ENCODE data around the gene CPTP. TPM values are rescaled to one million over a fixed set of nuclear protein-coding genes. Genes with fewer than 3 reads are reported as not detected.
A peak's percentile ranks its signal among the peaks of the same experiment; 100 is the strongest.

The CPTP gene
- total and polyA plus RNA-seq, 8 donors: 10.6 to 25.2 (median 15.0) TPM

- Histone ChIP-seq H3K36me3 (peaks cover 0 to 50% of the 10 kb centered on the region in 2 donors), H3K27ac (no peak overlapping the region), H3K27me3 (no peaks in the 10 kb centered on the region), H3K9me3 (no peaks in the 10 kb centered on the region), H3K4me3 (no peak overlapping the region), H3K4me1 (peaks cover 19 to 62% of the 10 kb centered on the region in 2 donors)
- no peak for TF ChIP-seq CTCF (IDR thresholded peaks at IDR 0.05)
- ATAC-seq (no peak), DNase-seq (no peak)
- intact Hi-C loops (cut with DNase I): no loop called here
These were observed 3.1 kb upstream of the CPTP start for GRCh38 chr1:1321477-1321876.

GRCh38 chr1:1322418-1322817 is 2.2 kb upstream of the CPTP start:
- Histone ChIP-seq H3K27ac (no peak overlapping the region), H3K9me3 (no peaks in the 10 kb centered on the region), H3K27me3 (no peaks in the 10 kb centered on the region), H3K36me3 (peaks cover 0 to 51% of the 10 kb centered on the region in 2 donors), H3K4me3 (no peak overlapping the region), H3K4me1 (peaks cover 19 to 67% of the 10 kb centered on the region in 2 donors)
- DNase-seq: no peak
- no peak for ATAC-seq
- TF ChIP-seq CTCF (IDR thresholded peaks at IDR 0.05): no peak
- intact Hi-C loops (cut with DNase I): no loop called here

- H3K4me3 ChIP-seq: peak overlapping the region in 1 of 2 donors; percentile 13
- H3K9me3 ChIP-seq: no peaks in the 10 kb centered on the region
- H3K27me3 ChIP-seq: no peaks in the 10 kb centered on the region
- no peak for TF ChIP-seq CTCF (IDR thresholded peaks at IDR 0.05)
- peaks cover 0 to 51% of the 10 kb centered on the region in 2 donors for H3K36me3 ChIP-seq
- H3K27ac ChIP-seq: no peak overlapping the region
- no peak for ATAC-seq
- intact Hi-C loops (cut with DNase I): no loop called here
- DNase-seq: no peak
- peaks cover 19 to 62% of the 10 kb centered on the region in 2 donors for H3K4me1 ChIP-seq
These were observed 1.6 kb upstream of the CPTP start for GRCh38 chr1:1322952-1323351.

GRCh38 chr1:1324084-1324523 is 498 bp upstream of the CPTP start:
- intact Hi-C loops (cut with DNase I): no loop called here

More at GRCh38 chr1:1324084-1324523, 498 bp upstream of the CPTP start:
- H3K4me3 ChIP-seq: peak overlapping the region; percentile 97 to 100
- H3K36me3 ChIP-seq: peaks cover 0 to 52% of the 10 kb centered on the region in 2 donors
- ATAC-seq (no peak), DNase-seq (no peak)
- H3K27me3 ChIP-seq: no peaks in the 10 kb centered on the region
- no peak for TF ChIP-seq CTCF (IDR thresholded peaks at IDR 0.05)
- H3K9me3 ChIP-seq: no peaks in the 10 kb centered on the region
- peaks cover 12 to 50% of the 10 kb centered on the region in 2 donors for H3K4me1 ChIP-seq
- peak overlapping the region; percentile 44 to 86 for H3K27ac ChIP-seq

Measured in left lung (tissue), 10 donors.